HG02884 (cell line): ENCODE results near the gene KRTAP19-4.
"Not testable (repeated sequence)": the region's sequence is repeated elsewhere in the genome, so short reads cannot be mapped to it uniquely, and the experiment has no call there.

ENCODE experiments used
- ATAC-seq: cut with Tn5 transposase; IDR thresholded peaks from one replicate; pipeline ENCODE4 v1.9.1; 2021; ENCODE audit warnings: mild to moderate bottlenecking, moderate library complexity; ENCODE audit not compliant: unreplicated experiment

Gene KRTAP19-4

GRCh38 chr21:30497065-30497464 is at the start of gene KRTAP19-4:
Gene KRTAP19-4 (minus strand): TSS chr21:30497165. CDS start chr21:30497110, 55 bp downstream.
- no peak for ATAC-seq

- ATAC-seq = no peak
Observed at GRCh38 chr21:30541764-30542163, 44.8 kb upstream of the KRTAP19-4 start, which contains the start of gene KRTAP19-6. Gene KRTAP19-6 (minus strand): TSS chr21:30541864. CDS start chr21:30541833, 31 bp downstream.

- ATAC-seq = no peak
Observed at GRCh38 chr21:30518876-30519275, 21.9 kb upstream of the KRTAP19-4 start.

DNA sequence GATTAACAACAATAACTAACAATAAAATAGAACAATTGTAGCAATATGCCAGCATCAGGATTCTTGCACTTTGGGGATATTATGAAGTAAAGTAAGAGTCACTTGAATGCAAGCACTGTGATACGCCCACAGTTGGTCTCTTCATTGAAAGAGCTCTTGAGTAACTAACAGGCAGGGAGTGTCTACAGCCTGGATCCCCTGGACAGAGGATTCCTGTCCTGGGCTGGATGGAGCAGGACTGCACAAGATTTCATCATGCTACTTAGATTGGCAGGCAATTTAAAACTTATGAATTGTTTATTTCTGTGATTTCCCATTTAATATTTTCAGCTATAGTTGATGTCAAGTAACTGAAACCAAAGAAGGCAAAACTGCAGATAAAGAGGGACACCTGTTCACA is 18.7 kb upstream of the KRTAP19-4 start:
- ATAC-seq = no peak

DNA sequence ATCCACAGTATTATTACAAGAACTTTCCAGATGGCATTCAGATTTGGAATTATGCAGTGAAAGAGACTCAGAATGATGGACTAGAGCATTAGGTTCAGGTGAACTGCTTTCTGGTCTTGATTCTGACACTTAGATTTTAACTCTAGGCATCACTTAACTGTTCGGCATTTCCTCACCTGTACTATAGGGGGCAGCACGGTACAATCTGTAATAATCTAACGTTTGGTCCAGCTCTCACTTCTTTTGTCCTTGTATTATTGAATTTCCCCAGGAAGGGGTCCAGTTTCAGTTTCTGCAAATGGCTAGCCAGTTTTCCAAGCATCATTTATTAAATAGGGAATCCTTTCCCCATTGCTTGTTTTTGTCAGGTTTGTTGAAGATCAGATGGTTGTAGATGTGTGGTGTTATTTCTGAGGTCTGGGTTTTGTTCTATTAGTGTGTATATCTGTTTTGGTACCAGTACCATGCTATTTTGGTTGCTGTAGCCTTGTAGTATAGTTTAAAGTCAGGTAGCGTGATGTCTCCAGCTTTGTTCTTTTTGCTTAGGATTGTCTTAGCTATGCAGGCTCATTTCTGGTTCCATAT is 8.7 kb upstream of the KRTAP19-4 start:
- ATAC-seq = not testable (repeated sequence)

DNA sequence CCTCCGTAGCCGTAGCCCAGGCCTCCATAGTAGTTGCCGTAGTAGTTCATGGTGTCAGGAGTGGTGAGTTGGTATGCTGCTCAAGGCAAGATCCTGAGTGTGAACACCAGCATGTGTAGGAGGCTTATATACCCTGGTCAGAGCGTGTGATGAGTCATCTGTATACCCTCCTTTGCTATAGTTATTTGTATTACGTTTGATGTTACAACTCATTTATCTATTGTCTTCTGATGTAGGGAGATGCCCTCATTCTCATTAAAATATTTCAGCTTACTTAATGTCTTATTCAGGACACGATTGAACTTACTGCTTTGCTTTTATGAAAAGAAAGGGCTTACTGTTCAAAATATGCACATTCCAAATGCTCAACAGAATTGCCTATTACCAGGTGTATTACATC is 5.1 kb upstream of the KRTAP19-4 start, which contains the start of gene KRTAP19-5:
KRTAP19-5 (minus strand) TSS at position 101 of the 400 bp plus-strand sequence; CDS start at position 50, 51 bp downstream.
- no peak for ATAC-seq

GRCh38 chr21:30491963-30492428 is 5.0 kb downstream of the KRTAP19-4 start, which contains the start of gene KRTAP19-3:
Gene KRTAP19-3 (minus strand): TSS chr21:30492013. CDS start chr21:30491957, 56 bp downstream.
- ATAC-seq = no peak

DNA sequence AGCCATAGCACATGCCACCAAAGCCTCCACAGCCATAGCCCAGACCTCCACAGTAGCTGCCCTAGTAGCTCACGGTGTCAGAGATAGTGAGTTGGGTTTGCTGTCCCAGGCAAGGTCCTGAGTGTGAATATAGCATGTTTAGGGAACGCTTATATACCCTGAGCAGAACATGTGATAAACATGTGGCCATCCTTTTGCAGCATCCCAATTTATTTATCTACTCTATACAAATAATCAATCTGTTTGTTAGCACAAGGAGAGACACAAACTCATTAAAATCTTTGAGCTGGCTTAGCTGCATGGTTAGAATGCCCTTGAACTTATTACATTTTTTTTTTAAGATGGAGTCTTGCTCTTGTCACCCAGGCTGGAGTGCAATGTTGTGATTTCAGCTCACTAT is 9.6 kb downstream of the KRTAP19-4 start, which contains the start of gene KRTAP19-2:
KRTAP19-2 (minus strand) TSS at position 101 of the 400 bp plus-strand sequence; CDS start at position 13, 88 bp downstream.
- no peak for ATAC-seq

DNA sequence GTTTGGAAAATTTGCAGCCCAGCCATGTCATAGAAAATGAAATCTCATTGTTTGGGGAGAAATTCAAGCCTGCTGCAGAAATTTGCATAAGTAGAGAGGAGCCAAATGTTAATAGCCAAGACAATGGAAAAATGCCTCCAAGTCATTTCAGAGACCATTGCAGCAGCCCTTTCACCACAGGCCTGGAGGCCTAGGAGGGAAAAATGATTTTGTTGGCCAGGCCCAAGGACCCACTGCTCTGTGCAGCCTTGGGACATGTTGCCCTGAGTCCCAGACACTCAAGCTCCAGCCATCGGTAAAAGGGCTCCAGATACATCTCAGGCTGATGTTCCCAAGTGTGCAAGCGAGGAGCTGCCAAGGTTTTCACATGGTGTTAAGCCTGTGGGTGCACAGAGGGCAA is 10.8 kb downstream of the KRTAP19-4 start:
- ATAC-seq = no peak

DNA sequence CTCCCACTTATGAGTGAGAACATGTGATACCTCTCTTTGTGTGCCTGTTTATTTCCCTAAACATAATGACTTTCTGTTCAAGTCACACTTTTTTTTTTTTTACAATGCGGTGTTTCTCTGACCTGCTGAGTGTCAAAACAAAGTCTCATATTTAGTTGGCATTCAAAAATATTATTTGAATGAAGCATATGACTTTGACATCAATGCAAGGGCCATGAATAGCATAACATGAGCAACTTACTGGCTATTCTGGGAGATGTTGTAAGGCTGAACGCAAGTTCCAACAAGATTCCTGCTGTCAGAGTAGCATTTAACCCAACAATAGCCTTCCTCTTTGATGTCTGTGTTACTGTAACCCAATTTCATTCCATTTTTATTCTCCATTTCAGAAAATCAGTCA is 14.8 kb downstream of the KRTAP19-4 start:
- no peak for ATAC-seq

GRCh38 chr21:30480145-30480544 is 16.8 kb downstream of the KRTAP19-4 start, which contains the start of gene KRTAP19-1:
Gene KRTAP19-1 (minus strand): TSS chr21:30480367. CDS start chr21:30480317, 50 bp downstream.
- no peak for ATAC-seq

- no peak for ATAC-seq
Observed at GRCh38 chr21:30479259-30479658, 17.7 kb downstream of the KRTAP19-4 start.

GRCh38 chr21:30478004-30478403 is 19.0 kb downstream of the KRTAP19-4 start:
- no peak for ATAC-seq

GRCh38 chr21:30468900-30469714 is 27.9 kb downstream of the KRTAP19-4 start:
- ATAC-seq = no peak

GRCh38 chr21:30463713-30464112 is 33.3 kb downstream of the KRTAP19-4 start:
- no peak for ATAC-seq

- ATAC-seq = no peak
Observed at GRCh38 chr21:30448514-30448913, 48.5 kb downstream of the KRTAP19-4 start.

GRCh38 chr21:30447056-30447455 is 49.9 kb downstream of the KRTAP19-4 start:
- no peak for ATAC-seq
